Mesenteric fat pad (tissue), 1 donor: ENCODE results near the gene TBC1D22A. TPM values are rescaled to one million over a fixed set of nuclear protein-coding genes. Genes with fewer than 3 reads are reported as not detected.
A peak's percentile ranks its signal among the peaks of the same experiment; 100 is the strongest.

Experiments used
- DNase-seq: peaks from one replicate; pipeline ENCODE4 v3.0.0-alpha.2; 2020; ENCODE audit warnings: low spot score
- total RNA-seq: library from RNA; stranded (reverse); fragmentation: NEBNext Ultra II Directional; extraction: Animal tissue kit (Norgen Biotek cat#: 25700); gene quantifications from one replicate; pipeline ENCODE4 v1.2.1, GENCODE V29; 2021
- donor health status: DM: yes; HTN: yes; CAD: no.

Gene TBC1D22A
- total RNA-seq, 1 donor from 2014 or later, result 24.5 TPM

DNA sequence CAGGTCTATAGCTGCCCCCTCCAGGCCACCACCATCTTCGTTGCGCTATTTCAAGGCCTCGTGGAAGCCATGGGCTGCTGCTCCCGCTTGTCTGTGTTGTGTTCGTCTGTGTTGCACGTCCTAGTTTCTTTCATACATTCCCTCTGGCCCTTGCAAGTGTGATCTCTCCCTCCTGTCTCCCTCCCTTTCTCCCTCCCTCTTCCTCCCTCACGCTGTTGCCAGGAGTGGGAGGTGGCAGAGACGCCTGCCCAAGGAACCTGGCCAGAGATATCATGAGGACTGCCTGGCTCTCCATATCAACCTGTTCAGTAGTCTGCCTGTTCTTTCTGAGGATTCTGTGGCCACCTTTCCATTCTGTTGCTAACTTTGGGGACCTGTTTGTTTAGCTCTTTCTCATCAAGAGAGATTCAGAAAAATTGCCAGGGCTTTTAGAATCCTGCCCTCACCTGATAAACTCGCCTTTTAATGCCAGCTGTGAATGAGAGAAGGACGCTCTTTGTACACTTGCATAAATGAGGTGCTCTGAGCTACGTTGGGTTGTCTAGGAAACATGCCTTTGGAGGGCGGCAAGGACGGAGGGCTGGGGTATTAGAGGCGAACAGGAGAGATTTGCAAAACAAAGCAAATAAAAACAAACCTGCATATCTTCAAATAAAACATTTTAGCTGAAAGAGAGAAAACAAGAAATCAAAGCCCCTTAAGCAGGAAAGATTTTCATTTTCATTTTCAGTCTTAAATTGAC is 185.2 kb downstream of the TBC1D22A start:
- no peak for DNase-seq

DNA sequence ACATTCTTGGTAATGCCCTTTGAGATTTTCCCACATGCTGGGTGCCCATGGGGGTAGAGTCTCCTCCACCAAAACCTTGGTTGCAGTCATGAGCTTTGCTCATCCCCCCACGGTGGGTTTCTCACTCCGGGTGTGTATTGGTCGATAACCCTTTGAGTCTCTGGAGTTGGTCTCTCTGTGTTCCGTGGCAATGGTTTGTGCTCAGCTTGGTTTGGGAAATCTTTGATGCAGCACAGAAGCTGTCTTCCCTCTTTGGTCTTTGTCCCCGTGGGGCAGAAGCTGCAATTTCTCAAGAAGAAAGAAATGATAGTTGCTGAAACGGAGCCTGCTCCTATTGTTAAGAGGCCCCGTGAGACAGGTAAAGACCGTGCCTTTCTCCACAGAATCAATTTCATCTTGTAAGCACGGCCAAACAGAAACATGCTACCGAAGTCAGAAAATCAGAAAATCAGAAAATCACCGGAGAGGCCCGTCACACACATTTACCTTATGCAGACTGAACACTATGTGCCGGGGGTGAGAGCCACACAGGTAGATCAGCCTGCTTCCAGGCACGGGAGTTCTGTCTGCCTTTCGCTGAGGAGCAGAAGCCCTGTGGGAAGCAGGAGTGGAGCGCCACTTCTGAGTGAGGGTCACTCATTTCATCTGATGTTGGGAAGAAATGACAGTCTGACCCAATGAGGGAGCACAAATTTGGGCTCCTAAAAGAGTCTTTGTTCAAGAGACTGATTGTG is 186.1 kb downstream of the TBC1D22A start:
- no peak for DNase-seq

DNA sequence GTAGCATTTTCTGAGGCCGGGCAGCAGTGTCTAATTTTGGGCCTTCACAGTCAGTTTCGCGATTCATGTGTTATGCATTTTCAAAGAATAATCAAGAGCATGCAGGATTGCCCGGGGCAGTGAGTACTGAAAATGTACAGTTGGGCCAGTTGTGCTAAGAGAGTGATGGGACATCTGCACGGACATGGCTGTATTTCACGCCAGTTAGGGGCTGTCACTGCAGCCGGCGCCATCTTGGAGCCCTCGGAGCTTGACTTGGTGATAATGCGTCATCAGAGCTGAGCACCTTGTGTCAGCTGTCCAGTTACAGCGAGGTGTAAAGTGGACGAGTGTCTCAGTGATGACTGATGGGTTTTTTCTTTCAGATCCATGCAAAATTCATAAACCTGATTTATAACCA is 188.9 kb downstream of the TBC1D22A start:
- DNase-seq, result no peak

DNA sequence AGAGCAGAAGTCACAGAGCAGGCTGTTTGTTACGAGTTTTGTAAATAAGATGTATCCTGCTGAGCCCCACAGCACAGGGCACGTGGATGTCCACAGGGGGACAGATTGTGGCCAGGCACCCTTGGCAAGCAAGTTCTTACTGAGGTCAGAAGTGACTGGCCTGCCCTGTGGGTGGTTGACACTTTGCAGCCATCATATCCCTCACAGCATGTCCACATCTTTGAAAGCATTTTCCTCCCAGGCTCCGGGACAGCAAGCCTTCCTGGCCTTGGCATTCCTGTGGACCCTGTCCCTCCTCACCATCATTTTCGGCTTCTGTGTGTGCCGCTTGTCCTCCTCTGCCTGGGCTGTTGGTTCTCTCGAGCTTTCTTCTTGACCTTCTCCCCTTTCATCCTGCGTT is 189.5 kb downstream of the TBC1D22A start:
- no peak for DNase-seq

DNA sequence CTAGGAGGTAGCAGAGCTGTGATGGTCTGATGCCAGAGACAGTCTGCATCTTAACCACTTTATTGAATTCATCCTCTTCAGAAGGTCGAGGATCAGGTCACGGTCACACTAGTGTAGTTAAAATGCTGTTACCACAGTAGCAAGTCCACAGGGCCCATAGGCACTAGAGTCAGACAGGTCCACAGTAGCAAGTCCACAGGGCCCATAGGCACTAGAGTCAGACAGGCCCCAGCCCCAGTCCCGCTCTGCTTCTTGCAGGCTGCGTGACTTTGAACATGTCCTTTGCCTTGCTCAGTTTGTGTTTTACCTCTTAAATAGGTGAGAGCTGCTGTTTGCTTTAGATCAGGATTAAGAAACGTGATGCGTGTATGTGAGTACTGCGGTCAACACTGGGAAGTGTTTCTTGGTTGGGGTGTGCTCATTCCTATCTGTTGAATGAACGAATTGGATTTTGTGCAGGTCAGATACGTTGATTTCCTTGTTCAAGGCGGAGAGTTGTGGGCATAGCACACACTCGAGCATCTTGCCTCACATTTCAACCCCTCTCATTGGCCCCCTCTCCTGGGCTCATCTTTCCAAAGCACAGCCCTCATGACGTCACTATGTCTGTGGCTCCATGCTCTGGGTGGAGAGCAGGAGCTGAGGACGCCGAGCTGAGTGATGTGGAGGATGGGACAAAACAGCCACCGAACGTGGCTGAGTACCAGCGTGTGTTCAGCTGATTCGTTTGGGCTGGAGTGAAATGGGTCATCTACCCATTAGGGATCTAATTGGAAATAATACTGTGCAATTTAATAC is 191.7 kb downstream of the TBC1D22A start:
- peak; percentile 45 for DNase-seq

DNA sequence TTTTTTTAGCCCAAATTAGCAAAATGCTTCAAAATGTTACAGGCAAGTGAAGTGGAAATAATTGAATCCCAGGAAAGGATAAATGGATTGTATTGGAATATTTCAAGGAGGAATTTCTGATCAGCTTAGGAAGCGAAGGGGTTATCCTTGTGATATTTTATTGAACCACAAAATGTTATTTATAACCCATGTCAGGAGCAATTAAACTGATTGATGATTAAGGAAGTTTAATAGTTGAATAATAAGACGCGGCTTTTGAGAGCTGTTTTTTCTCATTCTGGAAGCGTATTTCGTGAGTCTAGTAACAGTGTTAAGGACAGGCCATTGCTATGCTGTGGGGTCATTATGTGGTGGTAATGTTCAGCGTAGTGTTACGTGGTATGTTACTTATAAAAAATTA is 192.3 kb downstream of the TBC1D22A start:
- DNase-seq, result no peak

DNA sequence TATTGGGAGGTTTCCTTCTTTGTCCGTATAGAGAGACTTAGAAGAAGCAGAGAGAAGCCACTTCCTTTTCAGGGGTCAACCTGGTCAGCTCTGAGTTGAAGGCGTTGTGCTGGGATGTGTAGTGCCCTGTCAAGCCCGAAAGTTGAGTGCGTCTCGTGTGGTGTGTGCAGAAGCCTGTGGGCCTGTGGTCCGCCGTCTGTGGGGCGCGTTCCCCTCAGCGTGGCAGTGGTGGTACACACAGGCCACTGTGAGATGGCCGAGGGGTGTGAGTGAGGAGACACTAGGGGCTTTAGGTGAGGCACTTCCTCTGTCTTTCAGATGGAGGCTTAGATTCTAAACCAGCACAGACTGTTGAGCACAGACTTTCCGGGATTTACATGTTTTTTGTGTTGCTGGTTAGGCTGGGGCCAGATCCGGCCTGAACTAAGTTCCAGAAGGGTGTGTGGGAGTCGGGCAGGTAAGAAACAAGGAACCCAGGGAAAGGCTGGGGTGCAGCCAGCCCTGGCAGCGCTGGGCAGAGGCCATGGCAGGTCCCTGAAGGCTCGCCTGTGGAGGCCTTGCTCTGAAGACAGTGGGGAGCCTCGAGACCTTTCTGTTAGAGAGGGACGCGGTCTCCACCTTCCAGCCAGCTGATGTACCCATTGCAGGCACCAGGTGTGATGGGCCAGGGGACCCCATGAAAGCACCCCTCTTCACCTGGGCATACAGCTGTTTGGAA is 194.2 kb downstream of the TBC1D22A start:
- DNase-seq, result peak; percentile 65

DNA sequence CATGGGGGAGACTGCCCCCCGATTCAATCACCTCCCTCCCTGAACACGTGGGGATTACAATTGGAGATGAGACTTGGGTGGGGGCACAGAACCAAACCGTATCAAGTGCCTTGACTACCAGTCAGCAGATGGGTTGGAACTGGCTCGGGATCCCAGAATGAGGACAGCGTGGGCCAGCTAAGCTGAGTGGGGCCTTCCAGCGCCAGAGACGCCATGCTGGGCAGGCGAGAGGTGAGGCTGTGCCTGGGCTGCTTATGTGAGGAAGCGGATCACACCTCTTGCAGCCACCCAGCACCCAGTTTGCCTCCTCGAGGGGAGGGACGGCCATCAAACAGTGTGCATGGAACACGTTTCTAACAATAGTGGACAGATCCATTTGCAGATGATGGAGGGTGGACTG is 195.1 kb downstream of the TBC1D22A start:
- DNase-seq, result no peak

DNA sequence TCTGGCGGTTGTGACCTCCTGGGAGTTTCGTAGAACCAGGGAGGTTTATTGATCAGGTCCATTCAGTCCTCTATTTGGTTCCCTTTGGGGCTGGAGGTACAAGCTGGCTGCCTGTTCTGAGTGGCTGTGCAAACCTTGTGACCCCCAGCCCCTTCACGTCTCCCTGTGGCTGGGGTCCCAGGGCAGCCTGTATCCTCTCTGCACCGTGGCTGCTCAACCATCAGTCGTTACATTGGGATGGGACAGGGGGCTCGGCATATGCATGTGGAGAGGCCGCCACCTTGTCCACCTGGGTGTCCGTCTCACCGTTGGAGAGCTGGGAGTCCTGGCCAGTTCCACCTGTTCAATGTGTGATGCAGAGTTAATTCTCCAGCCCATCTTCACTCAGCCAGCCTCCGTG is 195.7 kb downstream of the TBC1D22A start:
- no peak for DNase-seq

DNA sequence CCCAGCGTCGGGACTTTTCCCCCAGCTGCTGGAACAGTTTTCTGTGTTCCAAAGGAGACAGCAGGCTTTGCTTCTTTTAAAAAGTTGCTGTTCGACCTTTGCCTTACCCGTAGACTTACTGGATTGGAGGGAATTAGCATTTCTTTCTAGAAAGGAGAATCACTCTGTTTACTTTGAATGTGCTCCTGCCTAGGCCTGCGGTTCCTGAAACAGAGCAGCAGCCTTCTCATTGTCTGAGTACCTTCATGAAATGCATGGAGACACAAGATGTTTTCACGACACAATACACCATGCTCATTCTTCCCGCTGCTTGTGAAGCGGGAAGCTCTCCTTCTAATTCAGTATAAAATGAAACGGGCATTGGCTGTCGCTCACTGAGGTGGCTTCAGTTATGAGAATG is 196.2 kb downstream of the TBC1D22A start:
- DNase-seq, result no peak

DNA sequence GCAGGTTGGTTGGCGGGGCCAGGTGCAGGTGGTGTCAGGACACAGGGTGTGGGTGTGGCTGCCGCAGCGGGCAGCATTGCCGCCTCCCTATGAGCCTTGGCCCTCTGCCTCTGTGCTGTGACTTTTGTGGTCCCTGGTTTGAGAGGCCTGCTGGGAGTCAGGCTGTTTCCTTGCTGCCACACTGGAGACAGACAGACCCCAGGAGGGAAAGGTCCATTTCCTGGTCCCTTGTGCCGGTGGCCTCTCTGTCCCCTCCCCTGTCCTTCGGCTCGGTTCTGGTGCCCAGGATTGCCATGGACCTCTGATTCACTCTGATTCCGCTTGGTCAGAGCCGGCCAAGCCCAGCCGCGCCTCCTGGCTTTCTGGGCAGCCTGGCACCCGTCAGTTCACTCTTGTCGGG is 196.9 kb downstream of the TBC1D22A start:
- DNase-seq, result no peak

DNA sequence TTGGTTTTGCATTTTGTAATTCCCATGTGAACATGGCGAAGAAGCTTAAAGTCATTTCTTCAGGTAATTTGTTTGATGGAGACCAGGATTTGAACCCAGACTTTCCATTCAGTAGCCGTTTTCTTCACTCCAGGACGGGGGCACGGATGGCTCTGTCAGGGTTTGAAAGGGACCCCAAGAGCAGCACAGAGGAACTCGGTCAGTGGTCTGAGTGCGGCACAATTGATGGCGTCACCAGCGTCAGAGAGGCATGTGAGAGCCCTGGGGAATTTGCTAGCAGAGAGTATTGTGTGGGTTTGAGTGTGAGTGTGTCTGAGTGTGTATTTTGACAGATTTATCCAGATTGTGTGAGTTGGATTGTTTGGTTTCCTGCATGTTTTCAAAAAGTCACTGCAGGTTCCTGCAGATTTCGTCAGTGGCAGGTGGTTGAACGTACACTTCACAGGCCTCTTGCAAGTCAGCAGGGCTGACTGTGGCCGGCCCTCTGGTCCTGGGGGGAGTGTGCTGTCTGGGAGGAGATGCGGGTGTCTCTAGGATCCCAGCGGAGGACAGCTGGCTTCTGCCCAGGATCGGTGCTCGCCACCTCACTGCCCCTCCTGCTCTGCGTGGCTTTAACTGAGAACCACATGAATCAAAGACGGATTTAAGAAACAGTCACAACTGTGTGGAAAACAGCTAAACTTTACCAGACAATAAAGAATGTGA is 199.3 kb downstream of the TBC1D22A start:
- DNase-seq, result no peak

DNA sequence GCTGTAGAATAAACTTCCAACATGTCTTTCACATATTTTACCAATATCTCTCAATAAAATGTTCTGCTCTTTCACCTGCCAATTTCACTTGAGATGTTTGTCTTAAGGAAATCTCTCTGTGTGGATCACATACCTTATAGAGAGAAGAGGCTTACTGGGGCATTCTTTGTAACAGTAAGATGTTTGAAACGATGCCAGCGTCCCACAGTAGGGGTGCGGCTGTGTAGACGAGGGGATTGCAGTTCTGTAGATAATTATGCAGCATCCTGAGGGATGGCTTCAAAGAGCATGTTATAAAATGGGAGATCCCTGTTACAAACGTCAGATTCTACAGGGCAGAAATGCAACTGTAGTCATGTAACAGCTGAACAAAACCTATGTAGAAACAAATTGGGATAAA is 200.0 kb downstream of the TBC1D22A start:
- DNase-seq, result no peak

DNA sequence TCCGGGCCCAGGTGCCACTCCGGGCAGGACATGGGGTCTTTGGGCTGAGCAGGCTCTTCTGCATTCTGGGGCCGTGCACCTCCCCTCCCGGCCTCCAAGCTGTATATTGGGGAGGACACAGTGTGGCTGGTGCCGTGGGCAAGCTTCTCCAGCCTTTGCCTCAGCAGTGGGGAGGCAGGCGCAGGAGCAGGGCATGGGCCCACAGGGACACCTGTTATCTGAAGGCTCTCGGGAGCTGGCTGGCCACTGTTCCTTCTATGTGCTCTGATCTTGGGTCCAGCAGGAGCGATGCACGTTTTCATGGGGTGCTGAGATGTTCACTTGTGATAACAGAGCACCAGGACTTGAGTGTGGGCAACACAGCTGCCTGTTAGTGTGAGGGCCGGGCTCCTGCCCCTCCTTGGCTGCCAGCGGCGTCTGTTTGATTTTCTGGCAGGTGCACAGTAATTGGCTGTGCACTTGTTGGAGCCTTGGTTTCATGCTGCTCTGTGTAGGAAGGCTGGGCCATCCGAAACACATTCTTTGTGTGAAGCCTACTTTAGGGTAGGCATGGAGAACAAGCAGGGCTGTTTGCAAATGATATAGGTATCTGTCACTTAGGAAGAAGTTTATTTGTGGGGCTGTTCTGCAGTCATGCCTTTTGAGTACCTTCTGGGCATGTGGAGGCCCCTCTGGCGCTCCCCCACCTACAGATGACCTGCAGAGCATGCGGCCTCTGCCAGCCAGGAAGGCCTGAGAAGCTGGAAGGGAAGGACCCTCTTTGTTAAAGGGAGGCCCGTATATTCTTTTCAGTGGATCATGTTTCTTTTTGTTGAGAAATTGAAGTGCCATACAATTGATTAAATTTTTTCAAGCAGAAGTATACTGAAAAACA is 201.5 kb downstream of the TBC1D22A start:
- no peak for DNase-seq

DNA sequence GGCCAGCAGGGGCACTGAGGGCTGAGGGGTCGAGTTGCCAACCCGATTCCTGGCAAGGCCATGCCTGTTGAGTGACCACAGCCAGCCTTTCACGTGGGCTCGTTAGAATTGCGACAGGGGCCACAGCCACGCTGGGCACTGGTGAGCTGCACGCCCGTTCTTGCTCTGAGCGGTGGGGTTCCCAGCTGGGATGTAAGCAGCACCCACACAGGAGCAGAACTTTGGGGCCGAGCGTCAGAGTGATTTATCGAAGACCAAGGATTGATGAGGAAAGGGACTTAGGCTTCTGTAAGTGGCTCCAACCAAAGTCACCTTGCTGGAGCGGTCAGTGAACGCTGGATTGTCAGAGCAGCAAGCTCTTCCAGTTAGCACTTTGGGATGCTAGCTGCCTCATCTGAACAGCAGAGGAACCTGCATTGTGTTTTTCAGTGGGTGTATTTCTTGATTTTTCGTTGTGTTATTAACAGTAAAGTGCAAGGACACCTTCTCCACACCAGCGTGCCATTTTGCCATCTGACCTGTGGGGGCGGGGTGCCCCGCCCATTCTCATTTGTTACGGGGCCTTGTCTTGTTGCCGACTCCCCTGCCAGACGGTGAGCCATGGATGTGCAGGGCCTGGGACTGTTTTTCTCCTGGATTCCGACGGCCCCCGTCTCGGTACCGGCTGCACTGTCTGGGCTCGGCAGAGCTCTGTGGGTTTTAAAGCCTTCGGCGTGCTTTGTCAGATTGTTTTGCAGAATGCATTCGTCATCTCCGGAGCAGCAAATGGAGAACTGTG is 202.5 kb downstream of the TBC1D22A start:
- DNase-seq, result no peak

DNA sequence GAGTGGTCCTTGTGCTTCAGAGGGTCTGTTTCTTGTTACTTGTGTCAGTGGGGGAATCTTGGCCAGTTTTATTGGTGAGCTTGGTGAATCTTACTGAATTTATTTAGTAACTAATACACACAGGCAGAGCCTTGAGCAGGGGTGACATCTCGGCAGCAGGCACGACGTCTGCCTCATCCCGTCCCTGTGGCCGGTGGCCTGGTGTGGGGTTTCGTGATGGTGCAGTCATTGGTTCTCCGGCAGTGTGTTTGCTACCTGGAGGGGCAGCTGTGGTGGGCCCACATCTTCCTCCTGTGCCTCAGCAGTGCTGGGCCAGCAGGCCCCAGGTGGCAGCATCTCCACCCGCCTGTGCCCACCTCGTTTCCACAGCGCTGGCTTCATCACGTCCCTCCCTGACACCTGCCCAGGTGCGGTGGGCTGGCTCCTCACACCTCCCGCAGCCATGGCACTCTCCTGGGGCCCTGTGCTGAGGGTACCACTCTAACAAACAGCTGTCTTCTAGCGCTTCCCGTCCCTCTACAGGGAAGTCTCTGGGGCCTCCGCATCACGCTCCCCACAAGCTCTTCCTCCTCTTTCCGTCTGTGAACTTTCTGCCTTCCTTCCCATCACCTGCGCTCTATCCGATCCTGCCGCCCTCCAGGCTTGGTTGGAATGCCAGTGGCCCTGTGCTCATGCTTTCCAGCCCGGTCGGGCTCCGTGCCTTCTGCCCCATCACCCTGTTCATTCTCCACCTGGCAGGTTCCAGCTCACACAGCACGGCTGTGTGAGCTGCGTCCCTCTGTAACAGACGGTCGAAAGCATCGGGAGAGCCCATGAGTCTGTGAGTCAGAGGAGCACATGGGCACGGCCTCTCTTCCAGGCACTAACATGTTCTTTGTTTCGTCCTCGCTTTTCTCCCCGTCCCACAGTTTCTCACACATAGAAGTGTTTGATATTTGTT is 203.4 kb downstream of the TBC1D22A start:
- DNase-seq, result no peak

DNA sequence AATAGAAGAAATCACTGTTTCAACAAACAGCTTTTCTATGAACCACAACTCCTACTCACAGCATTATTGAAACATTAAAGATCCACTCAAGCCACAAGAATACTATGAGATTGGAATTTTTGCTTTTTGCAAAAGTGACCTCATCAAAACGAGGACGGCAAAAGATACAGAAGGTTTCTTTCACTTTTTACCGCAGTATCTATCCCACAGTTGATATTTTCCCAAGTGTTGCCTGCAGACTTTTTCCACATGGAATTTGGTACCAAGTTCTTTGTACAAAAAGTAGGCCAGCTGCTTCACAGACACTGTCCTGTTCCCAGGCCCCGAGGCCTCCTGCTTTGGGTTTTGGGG is 204.0 kb downstream of the TBC1D22A start:
- DNase-seq, result no peak

DNA sequence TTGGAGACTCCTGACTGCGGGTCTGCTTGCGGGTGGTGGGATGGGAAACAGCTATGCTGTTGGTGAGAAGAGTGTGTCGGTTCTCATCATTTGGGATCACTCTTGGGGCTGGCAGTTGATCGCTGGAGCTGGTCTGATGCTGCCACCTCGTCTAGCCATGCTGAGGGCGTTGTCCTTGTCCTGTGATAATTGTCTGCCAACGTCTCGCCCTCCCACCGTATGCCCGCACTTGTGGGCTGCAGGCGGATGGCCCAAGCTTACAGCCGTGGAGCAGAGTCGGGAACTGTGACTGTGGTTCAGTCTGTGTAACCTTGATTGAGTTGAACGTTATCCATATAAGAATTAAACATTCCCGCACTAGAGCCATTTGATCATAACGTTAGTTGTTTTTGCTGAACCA is 204.4 kb downstream of the TBC1D22A start:
- DNase-seq, result no peak
